Endothelial cell of umbilical vein (primary cell): ENCODE results near the gene TIMM23B.
"Not testable (repeated sequence)": the region's sequence is repeated elsewhere in the genome, so short reads cannot be mapped to it uniquely, and the experiment has no call there.

Experiments used
- CTCF ChIP-seq, 2 donors: IDR thresholded peaks; 1 replicate in 1 of 2; 2 replicates in 1 of 2; pipeline ENCODE4 v1.5.1; 2011; ENCODE audit warnings: low read length in 2 of 2, mild to moderate bottlenecking in 2 of 2, moderate library complexity in 2 of 2, control low read depth in 1 of 2, inconsistent platforms in 1 of 2, low read depth in 1 of 2; ENCODE audit not compliant: insufficient read depth in 1 of 2; ENCODE audit errors: extremely low read depth in 1 of 2
- EZH2 ChIP-seq: IDR thresholded peaks from 2 replicates; pipeline ENCODE4 v1.6.1; 2012; ENCODE audit warnings: borderline replicate concordance, low read depth, mild to moderate bottlenecking, moderate library complexity, low read length, inconsistent platforms; ENCODE audit not compliant: severe bottlenecking
- MAX ChIP-seq: IDR thresholded peaks from 2 replicates; pipeline ENCODE4 v1.6.1; 2011; ENCODE audit not compliant: insufficient read depth, insufficient read length
- MYC ChIP-seq: IDR thresholded peaks from one replicate; pipeline ENCODE4 v1.6.1; 2011; ENCODE audit warnings: mild to moderate bottlenecking, low read depth, low read length
- POLR2A ChIP-seq: IDR thresholded peaks from 2 replicates; pipeline ENCODE4 v1.6.1; 2012; ENCODE audit warnings: low read depth, mild to moderate bottlenecking, control low read depth, low read length
- POLR2AphosphoS5 ChIP-seq: IDR thresholded peaks from 2 replicates; pipeline ENCODE4 v1.6.1; 2012; ENCODE audit warnings: low read depth, mild to moderate bottlenecking, control low read depth, low read length, moderate library complexity; ENCODE audit not compliant: insufficient read depth

GRCh38 chr10:49931276-49931675, 10.6 kb upstream of the TIMM23B start:
- not testable (repeated sequence) for TF ChIP-seq CTCF (IDR thresholded peaks at IDR 0.05; ENCODE audit: extremely low read depth in 1 of 2, insufficient read depth in 1 of 2, low read depth in 1 of 2, low read length in 2 of 2); POLR2AphosphoS5; POLR2A; MYC; MAX; EZH2
